Stromal cell of bone marrow (primary cell): Measurements from ENCODE around the gene SLC25A25.
A peak's percentile ranks its signal among the peaks of the same experiment; 100 is the strongest.
"Not testable (repeated sequence)": the region's sequence is repeated elsewhere in the genome, so short reads cannot be mapped to it uniquely, and the experiment has no call there.

Experiments used
- DNase-seq: peaks from one replicate; pipeline ENCODE4 v3.0.0-alpha.2; 2012; ENCODE audit warnings: low read depth

The SLC25A25 gene

DNA sequence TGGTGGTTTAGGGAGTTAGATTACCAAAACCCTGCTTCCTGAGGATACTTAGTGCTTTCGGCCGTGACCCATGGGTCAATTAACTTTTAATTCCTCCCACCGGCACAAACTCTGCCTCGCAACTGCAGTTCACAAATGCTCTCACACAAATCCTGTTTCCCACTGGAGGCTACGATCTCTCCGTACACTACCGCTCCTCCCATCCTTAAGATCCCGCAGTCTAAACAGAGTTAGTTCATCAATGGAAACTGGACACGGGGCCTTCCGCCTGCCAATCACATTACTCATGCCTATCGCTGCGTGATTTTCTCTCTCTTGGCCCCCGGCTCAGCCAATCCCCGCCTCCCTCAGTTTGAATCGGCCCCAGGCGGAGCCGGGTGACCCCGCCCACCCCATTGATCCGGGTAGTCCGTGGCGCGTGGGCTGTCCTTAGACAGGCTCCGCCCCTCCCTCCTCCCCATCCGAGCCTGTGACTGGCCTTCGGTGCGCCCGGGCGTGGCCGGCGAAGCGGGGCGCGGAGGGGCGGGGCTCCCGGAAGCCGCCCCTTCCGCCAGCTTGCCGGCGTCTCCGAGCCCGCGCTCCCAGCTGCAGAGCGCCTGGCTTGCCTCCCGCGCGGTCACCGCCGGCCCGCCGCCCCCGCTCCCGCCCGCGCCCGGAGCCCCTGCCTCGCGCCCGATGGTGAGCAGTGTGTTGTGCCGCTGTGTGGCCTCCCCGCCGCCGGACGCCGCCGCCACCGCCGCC, at the start of gene SLC25A25:
Gene SLC25A25 (plus strand): TSS at position 588 of the 741 bp plus-strand sequence. CDS start 88 bp downstream, at position 676.
- DNase-seq: peak; percentile 98

DNA sequence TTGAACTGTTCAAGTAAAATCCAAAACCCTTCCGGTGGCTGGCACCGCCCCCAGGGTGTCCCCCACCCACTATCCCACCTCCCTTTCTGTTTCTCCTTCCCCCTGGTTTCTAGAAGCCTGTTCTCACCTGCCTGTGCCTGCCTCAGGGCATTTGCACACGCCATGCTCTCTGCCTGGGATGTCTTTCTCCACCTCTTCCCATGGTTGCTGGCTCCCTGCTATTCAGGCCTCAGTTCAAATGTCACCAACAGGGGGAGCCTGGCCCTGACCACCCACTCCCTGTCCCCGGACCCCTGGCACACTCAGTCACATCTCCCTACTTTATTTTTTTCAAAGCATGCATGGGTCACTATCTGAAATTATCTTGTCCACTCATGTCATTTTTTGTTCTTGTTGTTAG, 47.3 kb upstream of the SLC25A25 start:
- DNase-seq: no peak

DNA sequence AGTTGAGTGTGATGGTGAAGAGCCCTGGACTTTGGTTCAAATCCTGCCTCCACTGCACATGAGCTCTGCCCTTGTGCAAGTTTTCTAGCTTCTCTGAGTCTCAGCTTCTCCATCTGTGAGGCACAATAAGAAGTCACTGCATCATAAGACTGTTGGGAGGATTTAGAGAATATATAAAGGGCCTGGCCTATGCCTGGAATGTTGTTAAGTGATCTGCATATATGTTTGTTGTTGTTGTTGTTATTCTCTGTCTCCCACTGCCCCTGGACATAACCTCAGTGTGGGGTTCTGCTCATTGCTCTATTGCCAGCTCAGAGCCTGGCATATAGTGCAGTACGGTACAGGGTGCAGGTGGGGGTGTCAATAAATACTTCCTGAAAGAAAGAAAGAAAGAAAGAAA, 46.9 kb upstream of the SLC25A25 start:
- no peak for DNase-seq

DNA sequence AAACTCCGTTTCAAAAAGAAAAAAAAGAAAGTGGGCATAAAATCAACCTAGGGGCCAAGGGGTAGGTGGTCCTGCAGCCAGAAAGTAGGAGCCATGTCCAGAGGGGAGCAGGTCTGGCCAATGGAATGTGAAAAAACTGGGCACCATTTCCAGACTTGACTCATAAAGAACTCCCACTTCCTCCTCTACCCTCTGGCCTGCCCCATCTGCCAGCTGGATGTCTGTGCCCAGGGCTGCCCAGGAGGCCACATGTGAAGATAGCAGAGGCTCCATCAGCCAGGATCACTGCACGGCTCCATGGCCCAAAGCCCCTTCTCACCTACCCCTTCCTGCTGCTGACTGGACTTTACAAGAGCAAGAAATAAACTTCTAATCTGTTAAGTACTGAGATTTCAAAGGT, 45.1 kb upstream of the SLC25A25 start:
- no peak for DNase-seq

DNA sequence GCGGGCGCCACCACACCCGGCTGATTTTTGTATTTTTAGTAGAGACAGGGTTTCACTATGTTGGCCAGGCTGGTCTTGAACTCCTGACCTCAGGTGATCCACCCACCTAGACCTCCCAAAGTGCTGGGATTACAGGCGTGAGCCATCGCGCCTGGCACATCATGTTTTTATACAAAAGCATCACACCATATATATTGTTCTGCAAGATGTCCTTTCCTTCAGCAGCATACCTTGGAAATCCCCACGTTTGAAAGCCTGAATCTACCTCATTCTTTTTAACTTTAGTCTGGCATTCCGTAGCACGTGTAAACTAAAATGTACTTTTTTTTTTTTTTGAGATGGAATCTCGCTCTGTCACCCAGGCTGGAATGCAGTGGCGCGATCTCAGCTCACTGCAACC, 44.4 kb upstream of the SLC25A25 start:
- DNase-seq: not testable (repeated sequence)

DNA sequence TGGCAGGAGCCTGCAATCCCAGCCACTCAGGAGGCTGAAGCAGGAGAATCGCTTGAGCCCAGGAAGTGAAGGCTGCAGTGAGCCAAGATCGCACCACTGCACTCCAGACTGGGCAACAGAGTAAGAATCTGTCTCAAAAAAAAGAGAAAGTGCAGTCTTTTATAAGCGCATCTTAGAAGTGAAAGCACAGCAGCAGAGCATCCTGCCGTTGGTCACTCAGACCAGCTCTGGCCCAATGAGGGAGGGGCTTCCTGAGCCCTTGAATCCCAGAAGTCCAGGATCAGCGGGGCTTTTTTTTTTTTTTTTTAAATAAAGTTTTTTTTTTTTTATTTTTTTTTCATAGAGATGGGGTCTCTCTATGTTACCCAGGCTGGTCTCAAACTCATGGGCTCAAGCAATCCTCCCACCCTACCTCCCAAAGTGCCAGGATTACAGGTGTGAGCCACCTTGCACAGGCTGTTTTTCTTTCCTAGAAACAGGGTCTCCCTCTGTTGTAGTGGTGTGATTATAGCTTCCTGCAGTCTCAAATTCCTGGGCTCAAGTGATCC, 43.2 kb upstream of the SLC25A25 start:
- no peak for DNase-seq

DNA sequence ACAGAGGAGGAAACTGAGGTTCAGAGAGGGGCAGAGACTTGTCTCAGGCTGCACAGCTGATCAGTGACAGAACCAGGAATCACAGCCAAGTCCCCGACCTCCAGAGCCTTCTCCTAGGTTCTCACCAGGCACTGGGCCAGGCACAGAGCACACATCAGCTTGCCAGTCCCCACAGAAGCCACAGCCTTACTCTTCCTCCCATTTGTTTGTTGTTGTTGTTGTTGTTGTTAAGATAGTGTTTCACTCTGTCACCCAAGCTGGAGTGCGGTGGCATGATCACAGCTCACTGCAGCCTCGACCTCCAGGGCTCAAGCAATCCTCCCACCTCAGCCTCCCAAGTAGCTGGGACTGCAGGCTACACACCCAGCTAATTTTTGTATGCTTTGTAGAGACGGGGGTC, 42.3 kb upstream of the SLC25A25 start:
- DNase-seq: no peak

DNA sequence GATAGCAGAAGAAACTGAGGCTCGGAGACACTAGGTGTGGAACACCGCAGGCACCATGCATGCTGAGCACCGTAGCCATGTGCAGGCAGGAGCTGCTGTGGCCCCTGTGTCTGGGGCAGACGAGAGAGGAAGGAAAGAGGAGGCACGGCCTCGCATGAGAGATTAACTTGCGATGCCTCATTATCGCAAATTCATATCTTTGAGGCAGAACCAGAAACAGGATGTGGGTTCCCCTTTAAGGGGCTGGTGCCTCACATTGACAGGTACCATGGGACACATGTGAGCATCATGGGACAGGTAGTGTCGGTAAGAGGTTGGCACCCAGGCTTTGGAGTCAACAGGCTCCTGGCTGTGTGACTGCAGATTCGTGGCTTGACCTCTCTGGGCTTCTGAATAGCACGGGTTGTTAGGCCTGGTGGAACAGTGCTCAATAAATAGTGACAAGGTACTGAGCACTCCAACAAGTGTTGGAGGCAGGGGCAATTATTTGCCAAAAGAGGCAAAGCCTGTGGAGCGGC, 41.7 kb upstream of the SLC25A25 start:
- DNase-seq: no peak

DNA sequence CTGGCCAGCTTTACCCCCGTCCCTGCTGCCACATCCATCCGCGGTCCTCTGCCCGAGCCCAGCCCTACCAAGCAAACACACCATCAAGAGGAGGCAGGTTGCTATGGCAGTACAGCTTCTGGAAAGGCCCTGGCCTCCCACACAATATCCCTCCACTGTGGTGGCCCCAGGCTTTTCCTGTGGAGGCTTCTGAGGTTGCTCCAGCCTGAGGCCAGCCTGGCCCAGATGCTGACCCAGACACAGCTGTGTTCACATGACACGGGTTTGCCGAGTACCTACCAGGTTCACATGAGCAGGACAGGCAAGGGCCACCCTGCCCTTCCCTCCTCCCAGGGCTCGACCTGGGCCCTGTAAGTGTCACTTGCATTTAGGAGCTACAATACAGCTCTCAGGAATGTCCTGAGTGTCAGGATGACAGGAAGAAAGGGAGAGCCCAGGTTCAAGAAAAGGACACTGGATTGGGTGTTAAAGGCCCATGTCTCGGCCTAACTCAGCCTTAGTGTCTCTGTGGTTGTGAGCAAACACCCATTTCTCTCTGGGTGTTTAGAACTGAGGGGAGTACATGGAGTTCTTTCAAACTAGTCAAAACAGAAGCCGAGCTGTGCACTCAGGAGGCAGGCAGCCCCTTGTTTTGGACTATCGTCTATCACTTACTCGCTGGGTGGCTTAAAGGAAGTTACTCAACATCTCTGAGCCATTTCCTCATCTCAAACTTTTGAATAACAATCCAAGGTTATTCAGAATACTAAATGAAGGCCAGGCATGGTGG, 41.1 kb upstream of the SLC25A25 start:
- DNase-seq: no peak

DNA sequence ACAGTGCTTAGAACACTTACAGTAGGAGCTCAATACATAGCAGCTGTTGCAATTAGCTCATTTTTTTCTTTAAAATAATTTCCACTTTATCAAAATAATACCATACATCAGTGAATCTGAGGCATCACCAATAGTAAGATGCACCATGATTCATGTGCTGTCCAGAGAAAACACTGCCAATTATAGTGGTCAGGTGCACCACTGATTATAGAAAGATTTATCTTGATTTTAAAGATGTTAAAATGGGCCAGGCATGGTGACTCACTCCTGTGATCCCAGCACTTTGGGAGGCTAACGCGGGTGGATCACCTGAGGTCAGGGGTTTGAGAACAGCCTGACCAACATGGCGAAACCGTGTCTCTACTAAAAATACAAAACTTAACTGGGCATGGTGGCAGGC, 40.3 kb upstream of the SLC25A25 start:
- DNase-seq: no peak

DNA sequence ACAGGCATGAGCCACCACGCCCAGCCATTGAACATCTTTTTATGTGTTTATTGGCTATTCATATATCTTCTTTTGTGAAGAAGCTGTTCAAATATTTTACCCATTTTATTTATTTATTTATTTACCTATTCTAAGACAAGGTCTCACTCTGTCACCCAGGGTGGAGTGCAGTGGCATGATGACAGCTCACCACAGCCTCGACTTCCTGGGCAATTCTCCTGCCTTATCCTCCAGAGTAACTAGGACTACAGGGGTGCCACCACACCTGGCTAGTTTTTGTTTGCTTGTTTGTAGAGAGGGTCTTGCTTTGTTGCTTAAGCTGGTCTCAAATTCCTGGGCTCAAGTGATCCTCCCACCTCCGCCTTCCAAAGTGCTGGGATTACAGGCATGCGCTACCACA, 34.4 kb upstream of the SLC25A25 start:
- no peak for DNase-seq

DNA sequence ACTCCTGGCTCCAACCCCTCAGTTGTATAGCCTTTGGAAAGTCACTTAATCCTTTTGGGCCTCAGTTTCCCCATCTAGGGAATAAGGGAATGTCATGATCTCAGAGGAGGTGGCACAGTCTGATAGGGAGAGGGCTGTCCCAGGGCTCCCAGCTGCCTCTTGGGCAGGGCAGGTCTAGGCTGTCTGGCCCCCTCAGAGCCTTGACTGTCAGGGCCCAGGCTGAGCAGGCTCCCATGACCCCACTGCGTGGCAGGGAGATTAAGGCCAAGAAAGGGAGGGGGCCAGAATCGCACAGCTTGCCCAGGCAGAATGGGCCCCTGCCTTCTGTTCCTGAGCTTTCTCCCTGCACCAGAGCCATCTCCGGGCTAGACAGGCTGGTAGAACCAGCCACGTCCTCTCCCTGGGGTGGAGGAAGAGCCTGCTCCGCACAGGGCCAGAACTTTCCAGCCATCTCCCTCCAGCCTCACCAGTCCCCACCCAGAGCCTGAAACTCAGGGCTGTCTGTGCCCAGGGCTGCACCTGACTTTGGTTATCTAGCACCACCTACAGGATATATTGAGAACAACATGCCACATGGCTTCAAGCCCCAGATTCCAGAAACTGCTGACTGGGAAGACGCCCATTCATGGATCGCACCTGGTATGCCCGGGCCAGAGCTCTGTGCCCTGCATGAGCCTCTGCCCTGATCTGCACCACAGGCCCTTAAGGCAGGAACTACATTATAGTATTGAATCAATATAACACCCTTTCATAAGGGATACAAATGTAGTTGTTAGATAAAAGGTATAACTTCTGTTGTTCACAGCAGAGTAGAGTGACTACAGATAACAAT, 33.0 kb upstream of the SLC25A25 start:
- DNase-seq: peak; percentile 57

DNA sequence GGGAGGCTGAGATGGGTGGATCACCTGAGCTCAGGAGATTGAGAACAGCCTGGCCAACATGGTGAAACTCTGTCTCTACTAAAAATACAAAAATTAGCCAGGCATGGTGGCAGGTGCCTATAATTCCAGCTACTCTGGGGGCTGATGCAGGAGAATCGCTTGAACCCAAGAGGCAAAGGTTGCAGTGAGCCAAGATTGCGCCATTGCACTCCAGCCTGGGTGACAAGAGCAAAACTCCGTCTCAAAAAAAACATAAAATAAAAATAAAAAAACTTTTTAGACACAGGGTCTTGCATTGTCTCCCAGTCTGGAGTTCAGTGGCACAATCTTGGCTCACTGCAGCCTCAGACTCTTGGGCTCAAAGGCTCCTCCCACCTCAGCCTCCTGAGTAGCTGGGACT, 31.5 kb upstream of the SLC25A25 start:
- DNase-seq: not testable (repeated sequence)

DNA sequence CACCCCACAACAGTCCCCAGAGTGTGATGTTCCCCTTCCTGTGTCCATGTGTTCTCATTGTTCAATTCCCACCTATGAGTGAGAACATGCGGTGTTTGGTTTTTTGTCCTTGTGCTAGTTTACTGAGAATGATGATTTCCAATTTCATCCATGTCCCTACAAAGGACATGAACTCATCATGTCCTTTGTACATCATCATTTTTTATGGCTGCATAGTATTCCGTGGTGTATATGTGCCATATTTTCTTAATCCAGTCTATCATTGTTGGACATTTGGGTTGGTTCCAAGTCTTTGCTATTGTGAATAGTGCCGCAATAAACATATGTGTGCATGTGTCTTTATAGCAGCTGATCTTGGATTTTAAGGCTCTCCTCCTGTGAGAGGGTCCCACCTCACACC, 27.2 kb upstream of the SLC25A25 start:
- not testable (repeated sequence) for DNase-seq

DNA sequence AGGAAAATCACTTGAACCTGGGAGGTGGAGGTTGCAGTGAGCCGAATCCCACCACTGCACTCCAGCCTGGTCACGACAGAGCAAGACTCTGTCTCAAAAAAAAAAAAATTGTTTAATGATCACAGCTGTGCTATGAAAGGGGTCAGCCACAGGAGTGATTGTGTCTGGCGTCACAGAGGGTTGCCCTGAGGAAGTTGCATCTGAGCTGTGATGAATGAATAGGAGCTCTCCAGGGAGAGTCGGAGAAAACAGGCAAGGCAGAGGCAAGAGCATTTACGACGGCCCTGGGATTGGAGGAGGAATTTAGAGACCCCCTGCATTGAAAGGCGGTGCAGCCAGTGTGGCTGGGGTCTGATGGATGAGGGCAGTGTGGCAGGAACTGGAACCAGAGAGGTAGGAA, 26.0 kb upstream of the SLC25A25 start:
- no peak for DNase-seq

DNA sequence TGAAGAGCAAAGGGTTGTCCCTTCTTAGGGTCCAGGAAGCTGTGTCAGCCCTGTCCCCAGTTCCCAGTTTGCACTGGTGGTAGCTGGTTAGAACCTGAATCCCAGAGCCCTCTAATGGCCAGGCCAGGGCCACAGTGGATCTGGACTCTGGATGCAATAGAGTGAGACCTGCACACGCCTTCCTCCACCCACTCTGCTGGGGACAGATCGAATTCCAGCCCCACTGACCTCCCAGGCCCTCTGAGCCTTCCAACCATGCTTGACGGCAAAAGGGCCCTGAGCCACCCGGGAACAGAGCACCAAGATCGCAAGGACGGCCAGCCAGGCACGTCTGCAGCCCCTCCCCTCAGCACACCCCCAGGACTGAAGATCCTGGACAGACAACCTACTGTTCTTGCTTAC, 24.6 kb upstream of the SLC25A25 start:
- DNase-seq: no peak

DNA sequence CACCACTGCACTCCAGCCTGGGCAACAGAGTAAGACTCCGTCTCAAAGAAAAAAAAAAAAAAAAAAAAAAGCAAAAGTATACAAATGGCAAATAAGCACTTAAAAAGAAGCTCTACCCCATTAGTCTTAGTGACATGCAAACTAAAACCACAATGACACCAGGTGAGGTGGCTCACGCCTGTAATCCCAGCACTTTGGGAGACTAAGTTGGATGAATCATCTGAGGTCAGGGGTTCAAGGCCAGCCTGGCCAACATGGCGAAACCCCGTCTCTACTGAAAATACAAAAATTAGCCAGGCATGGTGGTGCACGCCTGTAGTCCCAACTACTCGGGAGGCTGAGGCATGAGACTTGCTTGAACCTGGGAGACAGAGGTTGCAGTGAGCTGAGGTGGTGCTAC, 22.6 kb upstream of the SLC25A25 start:
- not testable (repeated sequence) for DNase-seq

DNA sequence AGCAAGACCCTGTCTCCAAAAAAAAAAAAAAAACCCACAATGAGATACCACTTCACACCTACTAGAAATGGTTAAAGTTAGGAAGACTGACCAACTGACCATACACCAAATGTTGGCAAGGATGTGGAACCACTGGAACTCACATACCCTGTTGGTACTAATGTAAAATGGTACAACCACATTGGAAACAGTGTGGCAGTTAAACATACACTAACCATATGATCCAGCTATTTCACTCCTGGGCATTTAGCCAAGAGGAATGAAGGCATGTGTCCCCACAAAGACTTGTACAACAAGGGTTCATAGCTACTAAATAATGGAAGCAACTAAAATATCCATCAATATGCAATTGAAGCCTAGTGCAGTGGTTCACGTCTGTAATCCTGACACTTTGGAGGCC, 22.2 kb upstream of the SLC25A25 start:
- no peak for DNase-seq

DNA sequence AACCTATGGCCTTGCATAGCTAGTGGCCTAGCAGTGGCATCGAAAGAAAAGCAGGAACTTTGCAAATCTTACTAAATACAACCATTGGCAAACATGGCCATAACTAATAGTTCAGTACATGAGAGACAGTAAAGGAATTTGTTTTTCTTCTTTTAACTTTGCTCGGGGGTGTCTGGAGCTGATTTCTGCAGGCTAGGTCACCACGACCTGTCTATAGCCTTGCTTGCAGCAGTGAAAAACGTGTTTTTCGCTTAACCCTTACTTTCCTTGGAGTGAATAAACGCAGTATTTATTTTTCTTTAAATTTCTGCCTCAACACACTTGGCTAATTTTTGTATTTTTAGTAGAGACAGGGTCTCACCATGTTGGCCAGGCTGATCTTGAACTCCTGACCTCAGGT, 20.8 kb upstream of the SLC25A25 start:
- DNase-seq: no peak

DNA sequence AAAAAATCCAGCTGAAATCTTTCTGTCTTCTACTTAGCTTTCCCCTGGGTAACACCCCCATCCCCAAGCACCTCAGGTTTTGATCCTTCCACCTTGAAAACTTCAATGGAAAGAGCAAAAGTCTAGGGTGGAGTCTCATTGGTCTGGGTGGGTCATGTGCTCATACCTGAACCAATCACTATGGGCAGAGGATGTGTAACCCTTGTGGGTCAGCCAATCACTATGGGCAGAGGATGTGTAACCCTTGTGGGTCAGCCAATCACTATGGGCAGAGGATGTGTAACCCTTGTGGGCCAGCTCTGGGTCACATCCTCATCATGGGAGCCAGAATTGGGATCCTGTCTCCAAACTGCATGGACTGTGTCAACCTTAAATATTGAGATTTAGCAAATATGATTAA, 19.4 kb upstream of the SLC25A25 start:
- no peak for DNase-seq

DNA sequence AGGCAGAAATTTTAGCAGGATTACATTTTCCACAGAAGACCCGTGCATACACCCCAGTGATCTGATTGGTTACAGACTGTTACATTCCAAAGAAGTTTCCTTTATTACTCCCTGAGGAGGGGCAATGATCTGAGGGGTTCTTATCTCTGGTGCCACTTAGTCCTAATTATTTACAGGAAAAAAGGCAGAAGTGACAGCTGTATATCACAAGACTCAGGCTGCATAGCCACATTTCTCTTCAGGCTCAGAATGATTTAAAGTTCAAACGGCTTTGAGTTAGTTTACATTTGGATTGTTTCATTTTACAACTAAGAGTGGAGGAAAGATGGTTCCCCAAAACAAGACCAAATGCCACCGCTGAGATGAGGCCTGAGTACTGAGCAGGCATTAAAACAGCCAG, 18.2 kb upstream of the SLC25A25 start:
- DNase-seq: no peak
